OCI-LY7 (cell line): ENCODE data around the gene PLCB1. TPM values are rescaled to one million over a fixed set of nuclear protein-coding genes. Genes with fewer than 3 reads are reported as not detected.

Experiments used
- BruUV-seq: library from RNA; stranded (reverse); fragments of 400-500 nt; replicated peaks from 2 replicates; lab custom pipeline; 2021; lab: Mats Ljungman, UMichigan
- CTCF ChIA-PET: fragments of 300-600 bp; sonication (Branson Sonifier 250); formaldehyde crosslinking; loops from one replicate; lab custom pipeline; 2022; ENCODE audit warnings: antibody characterized with exemption; ENCODE audit not compliant: unreplicated experiment; lab: Charles Lee
- POLR2A ChIA-PET: fragments of 300-600 bp; sonication (Branson Sonifier 250); formaldehyde crosslinking; loops from one replicate; lab custom pipeline; 2022; ENCODE audit warnings: antibody characterized with exemption; lab: Charles Lee
- DNase-seq: peaks from one replicate; pipeline ENCODE4 v3.0.0-alpha.2; 2015; ENCODE audit warnings: low spot score
- H2AFZ ChIP-seq: fragments of 200-600 bp; sonication (generic), shearing (Covaris generic); 2 replicates; pipeline ENCODE4 v1.6.1; 2014; ENCODE audit warnings: mild to moderate bottlenecking, antibody characterized with exemption, low read length, moderate library complexity
- H3K27ac ChIP-seq: fragments of 200-600 bp; sonication (generic); 2 replicates; pipeline ENCODE4 v1.5.1; 2014; ENCODE audit warnings: mixed run types, low read depth, mild to moderate bottlenecking, moderate library complexity, low read length, inconsistent platforms; ENCODE audit not compliant: poor library complexity, severe bottlenecking
- H3K36me3 ChIP-seq: fragments of 200-600 bp; sonication (generic); 2 replicates; pipeline ENCODE4 v1.6.1; 2014; ENCODE audit warnings: mild to moderate bottlenecking, antibody characterized with exemption, low read length, moderate library complexity, mixed read lengths; ENCODE audit not compliant: insufficient read depth
- H3K4me1 ChIP-seq: fragments of 200-600 bp; sonication (generic); 2 replicates; pipeline ENCODE4 v1.5.1; 2014; ENCODE audit warnings: mild to moderate bottlenecking, low read length; ENCODE audit not compliant: insufficient read depth, poor library complexity, severe bottlenecking
- H3K4me2 ChIP-seq: fragments of 200-600 bp; sonication (generic); 2 replicates; pipeline ENCODE4 v1.6.1; 2014; ENCODE audit warnings: mild to moderate bottlenecking, low read length
- H3K4me3 ChIP-seq: fragments of 200-600 bp; sonication (generic); 2 replicates; pipeline ENCODE4 v1.5.1; 2014; ENCODE audit warnings: mild to moderate bottlenecking, low read depth, low read length; ENCODE audit not compliant: poor library complexity, severe bottlenecking
- H3K79me2 ChIP-seq: fragments of 200-600 bp; sonication (generic); 2 replicates; pipeline ENCODE4 v1.6.1; 2016; ENCODE audit warnings: low read depth, mild to moderate bottlenecking, low read length, moderate library complexity, mixed read lengths; ENCODE audit not compliant: insufficient read depth
- H3K9me2 ChIP-seq: fragments of 200-600 bp; sonication (generic); 2 replicates; pipeline ENCODE4 v1.6.1; 2016; ENCODE audit warnings: mild to moderate bottlenecking, low read length, mixed read lengths; ENCODE audit not compliant: insufficient read depth
- H3K9me3 ChIP-seq: fragments of 200-600 bp; sonication (generic); 2 replicates; pipeline ENCODE4 v1.6.1; 2014; ENCODE audit warnings: mild to moderate bottlenecking, mixed run types, low read length, mixed read lengths
- H4K20me1 ChIP-seq: fragments of 200-600 bp; sonication (generic); 2 replicates; pipeline ENCODE4 v1.6.1; 2014; ENCODE audit warnings: mild to moderate bottlenecking, antibody characterized with exemption, low read length, moderate library complexity, mixed read lengths; ENCODE audit not compliant: insufficient read depth
- EZH2phosphoT487 ChIP-seq: fragments of 200-600 bp; sonication (generic); IDR thresholded peaks from 2 replicates; pipeline ENCODE4 v1.6.1; 2018; ENCODE audit warnings: low read depth, borderline replicate concordance, mild to moderate bottlenecking, mixed run types, antibody characterized with exemption, low read length, moderate library complexity, mixed read lengths
- intact Hi-C: fragments of 100-400 bp; cut with micrococcal nuclease; formaldehyde crosslinking; loops from one replicate; pipeline ENCODE4 v1.10.0; 2022; ENCODE audit not compliant: unreplicated experiment
- total RNA-seq, 2 experiments: library from RNA; depleted of rRNA in 1 of 2; stranded (reverse); fragments of >200 nt in 1 of 2; shearing (Covaris generic) in 1 of 2; gene quantifications; 2 replicates each; pipeline ENCODE4 v1.2.3, GENCODE V29; 2014 to 2022
- TF ChIP-seq, protein P1 (sequence below): fragments of 200-600 bp; sonication (generic); conservative IDR thresholded peaks from 2 replicates; pipeline ENCODE4 v1.5.1; 2014; ENCODE audit warnings: mild to moderate bottlenecking, antibody characterized with exemption, low read length, moderate library complexity, mixed read lengths

Gene PLCB1
- total RNA-seq, 2 experiments from 2014 or later: 14.6 to 30.5 TPM

DNA sequence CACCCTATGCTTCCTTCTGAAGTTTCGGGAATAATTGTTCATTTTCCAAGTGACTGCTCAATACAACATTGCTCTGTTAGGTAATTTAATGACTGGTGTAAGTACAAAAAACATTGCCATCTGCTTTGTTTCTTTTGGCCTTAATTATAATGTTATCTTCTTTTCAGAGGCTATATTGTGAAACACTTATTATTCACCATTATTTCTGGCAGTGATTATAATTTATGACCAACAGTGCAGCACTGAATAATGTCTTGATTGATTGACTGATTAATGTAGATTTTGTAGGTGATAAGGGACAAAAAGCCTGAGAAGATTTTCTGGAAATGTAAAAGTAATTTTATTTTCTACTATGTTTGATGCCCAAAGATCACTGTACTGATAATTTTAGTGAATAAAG is 377.7 kb downstream of the PLCB1 start:
- Histone ChIP-seq H3K4me2 (no peak overlapping the region), H3K9me2 (no peaks in the 10 kb centered on the region), H4K20me1 (no peaks in the 10 kb centered on the region), H2AFZ (no peak overlapping the region), H3K79me2 (no peaks in the 10 kb centered on the region), H3K27ac (no peak overlapping the region), H3K9me3 (no peaks in the 10 kb centered on the region; the same call in 1 of the 2 replicates), H3K4me3 (no peak overlapping the region), H3K4me1 (no peaks in the 10 kb centered on the region), H3K36me3 (no peaks in the 10 kb centered on the region; the same call in 1 of the 2 replicates)
- POLR2A ChIA-PET: interaction anchor here (0.6 kb wide), 1 partner anchor 28 kb away, joined by 3 read pairs; no protein-coding TSS in a partner anchor
- no peak for DNase-seq
- intact Hi-C loops: no loop called here
- CTCF ChIA-PET: no interaction called here
- no TSS peak for BruUV-seq
- no peak for TF ChIP-seq EZH2phosphoT487
- TF ChIP-seq, protein P1, sequence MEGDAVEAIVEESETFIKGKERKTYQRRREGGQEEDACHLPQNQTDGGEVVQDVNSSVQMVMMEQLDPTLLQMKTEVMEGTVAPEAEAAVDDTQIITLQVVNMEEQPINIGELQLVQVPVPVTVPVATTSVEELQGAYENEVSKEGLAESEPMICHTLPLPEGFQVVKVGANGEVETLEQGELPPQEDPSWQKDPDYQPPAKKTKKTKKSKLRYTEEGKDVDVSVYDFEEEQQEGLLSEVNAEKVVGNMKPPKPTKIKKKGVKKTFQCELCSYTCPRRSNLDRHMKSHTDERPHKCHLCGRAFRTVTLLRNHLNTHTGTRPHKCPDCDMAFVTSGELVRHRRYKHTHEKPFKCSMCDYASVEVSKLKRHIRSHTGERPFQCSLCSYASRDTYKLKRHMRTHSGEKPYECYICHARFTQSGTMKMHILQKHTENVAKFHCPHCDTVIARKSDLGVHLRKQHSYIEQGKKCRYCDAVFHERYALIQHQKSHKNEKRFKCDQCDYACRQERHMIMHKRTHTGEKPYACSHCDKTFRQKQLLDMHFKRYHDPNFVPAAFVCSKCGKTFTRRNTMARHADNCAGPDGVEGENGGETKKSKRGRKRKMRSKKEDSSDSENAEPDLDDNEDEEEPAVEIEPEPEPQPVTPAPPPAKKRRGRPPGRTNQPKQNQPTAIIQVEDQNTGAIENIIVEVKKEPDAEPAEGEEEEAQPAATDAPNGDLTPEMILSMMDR: no peak

DNA sequence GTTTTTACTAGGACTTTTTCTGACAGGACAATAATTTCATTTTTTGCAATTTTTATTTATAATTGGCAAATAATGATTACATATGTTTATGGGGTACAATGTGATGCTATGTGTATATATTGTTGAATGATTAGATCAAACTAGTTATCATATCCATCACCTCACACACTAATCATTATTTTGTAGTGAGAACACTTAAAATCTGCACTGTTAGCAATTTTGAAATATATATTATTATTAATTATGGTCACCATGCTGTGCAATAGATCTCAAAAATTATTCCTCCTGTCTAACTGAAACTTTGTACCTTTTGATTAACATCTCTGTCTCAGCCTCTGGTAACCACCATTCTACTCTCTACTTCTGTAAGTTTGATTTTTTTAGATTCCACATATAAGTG is 378.7 kb downstream of the PLCB1 start:
- H3K27ac ChIP-seq: no peak overlapping the region
- BruUV-seq: no TSS peak
- no peak for DNase-seq
- H4K20me1 ChIP-seq: no peaks in the 10 kb centered on the region
- no peak overlapping the region for H3K4me2 ChIP-seq
- H3K79me2 ChIP-seq: no peaks in the 10 kb centered on the region
- H3K4me3 ChIP-seq: no peak overlapping the region
- ChIA-PET CTCF (no interaction called here), POLR2A (no interaction called here)
- no peaks in the 10 kb centered on the region; the same call in 1 of the 2 replicates for H3K36me3 ChIP-seq
- TF ChIP-seq, protein P1: no peak
- TF ChIP-seq EZH2phosphoT487: no peak
- no peak overlapping the region for H2AFZ ChIP-seq
- intact Hi-C loops: no loop called here
- H3K9me2 ChIP-seq: no peaks in the 10 kb centered on the region
- no peaks in the 10 kb centered on the region for H3K4me1 ChIP-seq
- H3K9me3 ChIP-seq: no peaks in the 10 kb centered on the region; the same call in 1 of the 2 replicates

DNA sequence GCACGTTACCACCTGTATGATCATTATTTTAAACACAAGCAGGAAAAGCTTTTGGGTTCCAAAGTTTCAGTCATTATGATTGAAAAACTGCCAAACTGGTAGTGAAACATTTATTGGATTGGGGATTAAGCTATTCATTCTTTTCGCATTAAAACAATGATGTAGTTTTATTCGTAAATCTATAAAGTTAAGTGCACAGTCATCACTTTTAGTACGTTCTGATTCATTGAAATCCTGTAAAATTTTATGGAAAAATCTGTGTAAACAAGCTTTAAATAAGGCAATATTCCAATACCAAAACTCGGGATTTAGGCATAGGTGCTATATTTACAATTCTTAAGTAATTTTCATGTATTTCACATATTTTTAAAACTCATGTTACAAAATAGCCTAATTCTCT is 379.9 kb downstream of the PLCB1 start:
- ChIA-PET CTCF (no interaction called here), POLR2A (no interaction called here)
- Histone ChIP-seq H3K4me2 (no peak overlapping the region), H3K36me3 (peaks cover 3% of the 10 kb centered on the region), H3K27ac (no peak overlapping the region), H3K4me1 (no peaks in the 10 kb centered on the region), H3K79me2 (no peaks in the 10 kb centered on the region), H2AFZ (no peak overlapping the region), H3K9me2 (no peaks in the 10 kb centered on the region), H3K9me3 (no peaks in the 10 kb centered on the region; the same call in 1 of the 2 replicates), H4K20me1 (no peaks in the 10 kb centered on the region), H3K4me3 (no peak overlapping the region)
- TF ChIP-seq, protein P1: no peak
- no peak for TF ChIP-seq EZH2phosphoT487
- intact Hi-C loops: no loop called here
- no TSS peak for BruUV-seq
- no peak for DNase-seq
